ENCODE results near the gene USP26. TPM values are rescaled to one million over a fixed set of nuclear protein-coding genes. Genes with fewer than 3 reads are reported as not detected.
"Not testable (repeated sequence)": the region's sequence is repeated elsewhere in the genome, so short reads cannot be mapped to it uniquely, and the experiment has no call there.

USP26 gene
- total and polyA plus RNA-seq, 2 donors: not detected

DNA sequence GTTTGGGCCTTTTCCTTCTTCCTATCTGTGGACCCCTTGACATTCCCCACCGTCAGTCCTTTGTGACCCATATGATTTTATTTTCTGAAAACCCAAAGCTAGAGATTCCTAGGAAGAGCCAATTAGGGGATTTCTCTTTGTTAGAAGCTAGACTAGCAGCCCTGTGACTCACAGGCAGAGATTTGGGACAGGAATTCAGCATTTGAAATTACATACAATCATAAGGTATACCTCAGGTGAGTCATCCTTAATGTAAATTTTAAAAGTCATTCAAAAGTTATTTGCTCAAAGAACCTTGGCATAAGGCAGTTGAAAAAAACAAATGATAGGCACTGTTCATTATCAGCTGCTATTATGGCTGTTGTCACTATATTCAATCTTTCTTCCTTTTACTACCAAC, 40.6 kb downstream of the USP26 start:
- 94% methylated on average over 1 of the region's 1 CpG for WGBS
- Histone ChIP-seq H3K27ac (ENCODE audit: low read depth) (no peak overlapping the region), H3K4me1 (ENCODE audit: insufficient read depth) (no peaks in the 10 kb centered on the region), H3K4me3 (ENCODE audit: low read depth, low read length) (no peak overlapping the region), H3K36me3 (ENCODE audit: insufficient read depth) (no peaks in the 10 kb centered on the region)
- DNase-seq (ENCODE audit: extremely low spot score): no peak

DNA sequence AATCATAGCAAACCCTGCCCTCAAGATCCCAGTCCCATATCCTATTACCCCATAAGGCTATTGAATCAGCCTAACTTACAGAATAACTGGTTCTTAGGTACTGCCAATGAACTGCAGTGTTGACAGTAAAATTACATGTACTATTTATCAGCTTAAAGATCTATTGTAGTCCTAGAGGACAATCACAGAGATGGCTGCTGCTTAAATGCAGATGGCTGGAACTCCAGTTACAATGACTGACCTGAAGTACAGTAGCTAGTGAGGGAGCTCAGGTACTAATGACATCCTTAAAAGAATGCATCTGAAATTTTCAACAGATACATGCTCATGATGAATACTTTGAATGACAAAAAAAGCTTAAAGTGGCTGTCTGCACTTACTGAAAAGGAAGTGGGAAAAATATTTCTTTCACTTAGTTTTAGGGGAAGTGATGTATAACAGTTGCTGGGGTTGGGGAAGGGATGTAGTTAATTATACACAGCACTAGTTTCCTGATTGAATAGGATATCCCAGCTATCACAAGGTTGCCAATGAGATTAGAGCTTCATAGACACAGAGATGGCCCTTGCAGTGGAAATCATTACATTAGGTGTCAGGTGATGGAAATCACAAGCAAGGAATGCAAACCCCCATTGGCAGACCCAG, 42.0 kb downstream of the USP26 start:
- H3K4me1 ChIP-seq (ENCODE audit: insufficient read depth): no peaks in the 10 kb centered on the region
- DNase-seq (ENCODE audit: extremely low spot score): no peak
- no peak overlapping the region for H3K4me3 ChIP-seq (ENCODE audit: low read depth, low read length)
- no peak overlapping the region for H3K27ac ChIP-seq (ENCODE audit: low read depth)
- H3K36me3 ChIP-seq (ENCODE audit: insufficient read depth): no peaks in the 10 kb centered on the region

DNA sequence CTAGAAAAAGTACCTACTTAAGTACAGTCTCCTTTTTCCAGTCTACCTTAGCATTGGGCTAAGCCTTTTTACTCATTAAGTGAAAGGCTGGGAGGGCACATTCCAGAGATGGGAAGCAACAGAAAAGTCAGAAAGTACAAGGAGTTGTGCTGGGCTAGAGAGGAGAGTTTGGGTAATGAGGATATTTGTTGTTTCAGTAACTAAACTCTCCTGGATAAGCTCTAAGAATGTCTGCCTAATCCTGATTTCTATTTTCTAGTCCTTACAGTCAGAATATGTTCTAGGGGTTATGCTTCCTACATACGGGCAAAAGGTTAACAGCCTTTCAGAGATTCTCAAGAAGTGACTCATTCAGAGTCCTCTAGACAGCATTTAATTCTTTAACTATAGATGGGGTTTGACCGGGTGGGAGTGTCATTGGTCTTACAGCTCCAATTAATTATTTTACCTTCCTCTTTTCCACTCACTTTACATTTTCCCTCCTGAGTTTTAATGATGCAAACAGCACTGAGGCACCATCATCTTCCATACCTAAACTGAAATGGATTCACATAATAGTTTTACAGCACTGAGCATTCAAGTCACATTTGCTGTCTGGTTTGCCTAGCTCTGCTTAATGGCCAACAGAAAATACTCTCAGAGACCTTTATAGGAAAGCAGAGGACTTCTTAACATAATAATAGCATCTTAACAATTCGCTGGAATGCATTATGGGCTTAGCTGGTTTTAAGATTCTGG, 42.9 kb downstream of the USP26 start:
- Histone ChIP-seq H3K4me1 (ENCODE audit: insufficient read depth) (no peaks in the 10 kb centered on the region), H3K36me3 (ENCODE audit: insufficient read depth) (no peaks in the 10 kb centered on the region), H3K27ac (ENCODE audit: low read depth) (no peak overlapping the region), H3K4me3 (ENCODE audit: low read depth, low read length) (no peak overlapping the region)
- WGBS: 48% methylated on average over 3 of the region's 3 CpGs
- DNase-seq (ENCODE audit: extremely low spot score): no peak

DNA sequence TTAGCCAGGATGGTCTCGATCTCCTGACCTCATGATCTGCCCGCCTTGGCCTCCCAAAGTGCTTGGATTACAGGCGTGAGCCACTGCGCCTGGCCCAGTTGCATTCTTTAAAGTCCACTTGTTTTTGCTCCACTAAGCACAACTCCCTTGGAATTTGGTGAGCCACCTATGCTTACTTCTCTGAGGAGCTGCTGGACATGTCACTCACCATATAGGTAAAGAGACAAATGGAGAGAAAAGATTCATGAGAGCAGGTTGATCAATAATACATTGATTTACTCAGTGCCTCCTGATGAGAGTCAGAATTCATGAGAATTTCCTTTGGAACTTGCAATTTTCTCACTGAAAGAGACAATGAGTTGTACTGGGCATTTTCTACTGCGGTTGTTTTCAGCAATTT, 48.2 kb downstream of the USP26 start:
- WGBS: 93% methylated on average over 5 of the region's 5 CpGs
- DNase-seq (ENCODE audit: extremely low spot score): no peak
- Histone ChIP-seq H3K4me1 (ENCODE audit: insufficient read depth) (no peaks in the 10 kb centered on the region), H3K36me3 (ENCODE audit: insufficient read depth) (no peaks in the 10 kb centered on the region), H3K27ac (ENCODE audit: low read depth) (no peak overlapping the region), H3K4me3 (ENCODE audit: low read depth, low read length) (no peak overlapping the region)

DNA sequence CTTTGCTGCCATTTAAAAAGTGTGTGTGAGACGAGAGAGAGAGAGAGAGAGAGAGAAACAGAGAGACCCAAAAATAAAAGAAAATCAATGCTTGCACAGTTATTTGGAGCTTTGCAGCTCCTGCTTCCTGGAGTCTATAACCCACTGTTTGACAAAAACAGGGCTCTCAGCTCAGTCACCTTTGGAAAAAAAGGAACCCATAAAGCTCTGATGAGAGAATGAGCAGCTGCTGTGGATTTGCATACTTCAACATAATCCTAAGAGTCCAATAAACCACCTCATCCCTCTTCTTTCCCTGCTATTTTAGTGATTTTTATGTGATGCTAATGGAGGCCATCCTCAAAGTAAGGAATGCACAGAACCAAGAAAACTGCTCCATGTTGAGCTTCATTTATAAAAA, 50.3 kb downstream of the USP26 start:
- no peaks in the 10 kb centered on the region for H3K4me1 ChIP-seq (ENCODE audit: insufficient read depth)

DNA sequence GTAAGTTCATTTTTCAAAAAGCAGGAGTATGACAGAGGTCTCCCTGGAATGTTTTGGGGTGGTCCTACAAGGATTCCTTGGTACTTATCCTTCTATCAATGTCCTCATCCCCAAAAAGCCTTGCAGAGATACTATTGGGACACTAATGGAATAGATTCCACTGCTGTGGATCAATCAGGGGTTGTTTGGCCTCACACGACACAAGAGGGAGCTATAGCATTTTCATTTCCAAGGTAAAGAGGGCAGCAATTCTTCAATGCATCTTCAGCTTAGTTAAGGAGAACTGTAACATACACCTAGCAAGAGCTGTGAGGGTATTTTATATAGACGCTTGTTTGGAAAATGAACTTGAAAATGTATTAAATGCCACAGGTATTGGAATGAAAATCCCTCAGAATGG, 50.9 kb downstream of the USP26 start:
- WGBS: 70% methylated on average over 2 of the region's 2 CpGs
- H3K4me3 ChIP-seq (ENCODE audit: low read depth, low read length): no peak overlapping the region
- H3K27ac ChIP-seq (ENCODE audit: low read depth): no peak overlapping the region
- H3K36me3 ChIP-seq (ENCODE audit: insufficient read depth): no peaks in the 10 kb centered on the region
- H3K4me1 ChIP-seq (ENCODE audit: insufficient read depth): no peaks in the 10 kb centered on the region
- DNase-seq (ENCODE audit: extremely low spot score): no peak

More for the DNA sequence above, 50.3 kb downstream of the USP26 start:
- Histone ChIP-seq H3K4me3 (ENCODE audit: low read depth, low read length) (no peak overlapping the region), H3K36me3 (ENCODE audit: insufficient read depth) (no peaks in the 10 kb centered on the region), H3K27ac (ENCODE audit: low read depth) (no peak overlapping the region)
- no peak for DNase-seq (ENCODE audit: extremely low spot score)
- 78% methylated on average over 1 of the region's 1 CpG for WGBS

DNA sequence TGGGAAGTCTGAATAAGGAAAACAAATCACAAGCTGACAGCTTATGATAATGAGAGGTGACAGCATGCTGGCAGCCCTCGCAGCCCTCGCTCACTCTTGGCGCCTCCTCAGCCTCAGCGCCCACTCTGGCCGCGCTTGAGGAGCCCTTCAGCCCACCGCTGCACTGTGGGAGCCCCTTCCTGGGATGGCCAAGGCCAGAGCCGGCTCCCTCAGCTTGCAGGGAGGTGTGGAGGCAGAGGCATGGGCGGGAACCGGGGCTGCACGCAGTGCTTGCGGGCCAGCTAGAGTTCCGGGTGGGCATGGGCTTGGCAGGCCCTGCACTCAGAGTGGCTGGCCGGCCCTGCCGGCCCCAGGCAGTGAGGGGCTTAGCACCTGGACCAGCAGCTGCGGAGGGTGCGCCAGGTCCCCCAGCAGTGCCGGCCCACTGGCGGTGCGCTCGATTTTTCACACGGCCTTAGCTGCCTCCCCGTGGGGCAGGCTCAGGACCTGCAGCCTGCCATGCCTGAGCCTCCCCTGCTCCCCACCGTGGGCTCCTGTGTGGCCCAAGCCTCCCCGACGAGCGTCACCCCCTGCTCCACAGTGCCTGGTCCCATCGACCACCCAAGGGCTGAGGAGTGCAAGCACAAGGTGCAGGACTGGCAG, 52.6 kb downstream of the USP26 start:
- H3K36me3 ChIP-seq (ENCODE audit: insufficient read depth); DNase-seq (ENCODE audit: extremely low spot score); H3K4me3 ChIP-seq (ENCODE audit: low read depth, low read length); H3K4me1 ChIP-seq (ENCODE audit: insufficient read depth); H3K27ac ChIP-seq (ENCODE audit: low read depth): not testable (repeated sequence)
- 96% methylated on average over 28 of the region's 28 CpGs for WGBS

DNA sequence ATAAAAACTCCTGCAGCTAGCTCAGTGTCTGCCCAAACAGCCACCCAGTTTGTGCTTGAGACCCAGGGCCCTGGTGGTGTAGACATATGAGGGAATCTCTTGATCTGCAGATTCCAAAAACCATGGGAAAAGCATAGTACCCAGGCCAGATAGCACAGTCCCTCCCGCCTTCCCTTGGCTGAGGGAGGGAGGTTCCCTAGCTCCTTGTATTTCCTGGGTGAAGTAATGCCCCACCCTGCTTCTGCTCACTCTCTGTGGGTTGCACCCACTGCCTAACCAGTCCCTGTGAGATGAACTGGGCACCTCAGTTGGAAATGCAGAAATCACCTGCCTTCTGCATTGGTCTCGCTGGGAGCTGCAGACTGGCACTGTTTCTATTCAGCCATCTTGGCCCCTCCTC, 54.6 kb downstream of the USP26 start:
- DNase-seq (ENCODE audit: extremely low spot score): no peak
- no peaks in the 10 kb centered on the region for H3K4me1 ChIP-seq (ENCODE audit: insufficient read depth)
- 97% methylated on average over 2 of the region's 2 CpGs for WGBS
- H3K4me3 ChIP-seq (ENCODE audit: low read depth, low read length): no peak overlapping the region
- no peaks in the 10 kb centered on the region for H3K36me3 ChIP-seq (ENCODE audit: insufficient read depth)
- no peak overlapping the region for H3K27ac ChIP-seq (ENCODE audit: low read depth)

DNA sequence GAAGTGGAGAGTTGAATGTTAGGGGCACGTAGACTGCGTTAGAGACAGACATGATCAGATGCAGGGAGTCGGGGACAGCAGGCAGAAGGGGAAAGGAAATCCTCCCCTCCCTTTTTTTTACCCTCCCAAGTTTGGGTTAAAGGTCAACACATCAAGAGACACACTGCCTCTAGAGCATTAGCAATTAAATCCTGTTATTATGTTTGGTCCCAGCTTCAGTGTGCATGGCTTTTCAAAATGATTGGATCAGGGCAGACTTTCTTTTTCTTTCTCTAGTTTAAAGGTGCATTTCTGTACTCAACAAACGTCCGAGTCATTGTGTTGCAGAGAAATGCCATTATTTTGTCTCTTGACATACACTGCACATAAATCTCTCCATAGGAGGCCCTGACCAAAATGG, 63.9 kb downstream of the USP26 start:
- 68% methylated on average over 5 of the region's 5 CpGs for whole genome bisulfite sequencing
- no peak overlapping the region for H3K27ac ChIP-seq (ENCODE audit: low read depth)
- no peaks in the 10 kb centered on the region for H3K36me3 ChIP-seq (ENCODE audit: insufficient read depth)
- H3K4me3 ChIP-seq (ENCODE audit: low read depth, low read length): no peak overlapping the region
- H3K4me1 ChIP-seq (ENCODE audit: insufficient read depth): no peaks in the 10 kb centered on the region
- DNase-seq (ENCODE audit: extremely low spot score): no peak

DNA sequence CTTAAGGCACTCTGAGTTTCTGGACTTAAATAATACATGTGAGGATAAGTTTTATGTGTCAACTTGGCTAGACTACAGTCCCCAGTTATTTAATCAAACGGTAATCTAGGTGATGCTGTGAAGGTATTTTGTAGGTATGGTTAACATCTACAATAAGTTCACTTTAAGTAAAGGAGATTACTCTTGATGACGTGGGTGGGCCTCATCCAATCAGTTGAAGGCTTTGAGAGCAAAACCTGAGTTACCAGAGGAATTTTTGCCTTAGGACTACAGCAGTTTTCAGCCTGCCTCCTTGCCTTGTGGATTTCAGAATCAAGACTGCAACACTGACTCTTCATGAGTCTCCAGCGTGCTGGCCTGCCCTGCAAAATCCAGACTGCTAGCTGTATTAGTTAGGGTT, 78.7 kb downstream of the USP26 start:
- no peak overlapping the region for H3K4me3 ChIP-seq (ENCODE audit: low read depth, low read length)
- H3K27ac ChIP-seq (ENCODE audit: low read depth): no peak overlapping the region
- DNase-seq (ENCODE audit: extremely low spot score): no peak
- H3K36me3 ChIP-seq (ENCODE audit: insufficient read depth): no peaks in the 10 kb centered on the region
- 98% methylated on average over 3 of the region's 3 CpGs for WGBS
- no peaks in the 10 kb centered on the region for H3K4me1 ChIP-seq (ENCODE audit: insufficient read depth)

DNA sequence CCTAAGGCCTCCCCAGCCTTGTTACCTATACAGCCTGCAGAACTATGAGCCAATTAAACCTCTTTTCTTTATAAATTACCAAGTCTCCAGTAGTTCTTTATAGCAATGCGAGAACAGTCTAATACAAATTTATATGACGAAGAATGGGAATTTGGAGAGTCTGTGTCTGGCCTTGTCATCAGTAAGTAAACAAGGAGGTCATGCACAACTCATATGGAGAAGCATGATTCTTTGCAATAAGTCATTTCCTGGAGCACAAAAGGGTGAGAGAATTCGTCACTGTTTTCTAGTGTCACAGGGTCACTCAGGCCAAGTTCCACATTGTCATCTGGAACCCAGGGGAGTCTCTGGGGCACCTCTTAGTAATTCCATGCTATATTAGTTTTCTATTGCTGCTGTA, 89.5 kb downstream of the USP26 start:
- DNase-seq (ENCODE audit: extremely low spot score): no peak
- WGBS: 90% methylated on average over 3 of the region's 3 CpGs

DNA sequence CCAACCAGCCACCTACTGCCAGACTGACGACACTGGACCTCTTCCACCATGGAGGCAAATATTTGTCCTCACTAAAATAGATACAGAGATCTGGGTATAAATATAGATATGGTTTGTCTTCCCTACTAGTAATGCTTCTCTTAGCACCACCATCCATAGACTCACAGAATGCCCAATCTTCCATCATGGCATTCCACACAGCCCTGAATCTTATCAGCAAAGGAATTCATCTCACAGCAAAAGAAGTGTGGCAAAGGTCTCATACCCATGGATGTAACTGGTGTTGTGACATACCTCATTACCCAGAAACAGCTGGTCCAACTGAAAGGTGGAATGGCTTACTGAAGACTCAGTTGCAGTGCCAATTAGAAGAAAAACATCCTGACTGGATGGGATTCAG, 91.3 kb downstream of the USP26 start:
- Histone ChIP-seq H3K36me3 (ENCODE audit: insufficient read depth) (no peaks in the 10 kb centered on the region), H3K4me3 (ENCODE audit: low read depth, low read length) (no peak overlapping the region), H3K27ac (ENCODE audit: low read depth) (no peak overlapping the region), H3K4me1 (ENCODE audit: insufficient read depth) (no peaks in the 10 kb centered on the region)
- 86% methylated on average over 1 of the region's 1 CpG for WGBS
- DNase-seq (ENCODE audit: extremely low spot score): no peak

More for the DNA sequence above, 89.5 kb downstream of the USP26 start:
- Histone ChIP-seq H3K4me3 (ENCODE audit: low read depth, low read length) (no peak overlapping the region), H3K27ac (ENCODE audit: low read depth) (no peak overlapping the region), H3K36me3 (ENCODE audit: insufficient read depth) (no peaks in the 10 kb centered on the region), H3K4me1 (ENCODE audit: insufficient read depth) (no peaks in the 10 kb centered on the region)

DNA sequence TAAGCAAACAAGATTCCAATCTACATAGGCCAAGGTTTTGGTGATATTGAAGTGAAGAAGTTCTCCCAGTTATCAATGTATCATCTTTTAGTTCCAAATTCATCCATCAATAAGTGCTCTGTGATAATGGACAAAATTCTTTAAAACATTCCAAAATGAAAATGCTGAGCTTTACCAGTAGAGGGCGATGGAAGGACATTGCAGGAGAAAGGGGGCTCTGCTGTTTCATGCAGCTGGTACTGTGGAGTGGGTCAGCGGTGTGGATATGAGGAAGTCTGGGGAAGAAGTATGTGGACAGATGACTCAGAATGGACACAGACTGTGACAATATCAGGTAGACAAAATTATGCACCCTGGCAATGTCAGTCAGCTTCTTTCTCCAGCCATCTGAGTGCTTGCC, 91.9 kb downstream of the USP26 start:
- no peaks in the 10 kb centered on the region for H3K4me1 ChIP-seq (ENCODE audit: insufficient read depth)
- no peaks in the 10 kb centered on the region for H3K36me3 ChIP-seq (ENCODE audit: insufficient read depth)
- no peak for DNase-seq (ENCODE audit: extremely low spot score)
- H3K4me3 ChIP-seq (ENCODE audit: low read depth, low read length): no peak overlapping the region
- no peak overlapping the region for H3K27ac ChIP-seq (ENCODE audit: low read depth)
- 17% methylated on average over 2 of the region's 2 CpGs for WGBS

DNA sequence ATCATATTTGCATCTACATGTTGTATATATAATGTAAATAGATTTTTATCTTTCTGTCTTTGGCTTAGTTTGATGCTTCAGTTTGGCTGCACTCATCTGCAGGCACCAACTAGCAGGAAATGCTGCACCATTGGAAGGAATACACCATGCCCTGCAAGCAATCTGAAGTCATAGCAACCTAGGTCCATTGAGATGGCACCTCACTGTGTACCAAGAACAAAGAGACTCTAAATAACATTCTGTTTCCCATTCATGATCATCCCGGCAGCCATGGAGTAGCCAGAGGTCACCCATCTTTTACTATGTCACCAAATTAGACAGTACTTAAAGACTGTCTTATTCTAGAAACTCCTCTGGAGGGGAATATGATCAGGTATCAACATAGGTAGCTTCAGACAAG, 97.7 kb downstream of the USP26 start:
- WGBS: 94% methylated on average over 1 of the region's 1 CpG
- H3K36me3 ChIP-seq (ENCODE audit: insufficient read depth): no peaks in the 10 kb centered on the region

More for the DNA sequence above, 97.7 kb downstream of the USP26 start:
- DNase-seq (ENCODE audit: extremely low spot score): no peak
- Histone ChIP-seq H3K4me1 (ENCODE audit: insufficient read depth) (no peaks in the 10 kb centered on the region), H3K27ac (ENCODE audit: low read depth) (no peak overlapping the region), H3K4me3 (ENCODE audit: low read depth, low read length) (no peak overlapping the region)
